Stimulated activated CD8-positive, alpha-beta memory T cell treated with anti-CD3 and anti-CD28 coated beads, Interleukin-7, amount 100 ng/mL, for 4 hours (primary cell): ENCODE data around the gene PSIP1.
"Not testable (repeated sequence)": the region's sequence is repeated elsewhere in the genome, so short reads cannot be mapped to it uniquely, and the experiment has no call there.

Source experiments
- DNase-seq, 2 donors: peaks; one replicate each; pipeline ENCODE4 v3.0.0-alpha.2; 2020; ENCODE audit warnings: low read depth in 2 of 2

PSIP1 gene

DNA sequence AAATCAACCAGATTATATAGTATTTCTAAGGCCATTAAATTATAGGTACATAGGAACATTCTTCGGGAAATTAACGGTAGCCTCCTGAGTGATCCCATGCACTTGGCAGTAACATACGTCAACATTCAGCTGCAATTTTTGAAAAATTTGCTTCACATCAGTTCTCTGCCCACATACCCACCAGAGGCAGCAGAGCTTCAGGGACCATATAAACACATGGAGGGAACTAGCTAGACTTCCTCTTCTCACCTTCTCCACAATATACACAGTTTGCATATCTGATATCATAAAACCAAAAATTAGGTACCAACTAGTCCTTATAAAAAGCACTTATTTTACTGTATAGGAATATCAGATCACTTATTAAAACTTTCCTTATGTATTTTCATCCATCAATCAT is 4.8 kb downstream of the PSIP1 start:
- DNase-seq = no peak

DNA sequence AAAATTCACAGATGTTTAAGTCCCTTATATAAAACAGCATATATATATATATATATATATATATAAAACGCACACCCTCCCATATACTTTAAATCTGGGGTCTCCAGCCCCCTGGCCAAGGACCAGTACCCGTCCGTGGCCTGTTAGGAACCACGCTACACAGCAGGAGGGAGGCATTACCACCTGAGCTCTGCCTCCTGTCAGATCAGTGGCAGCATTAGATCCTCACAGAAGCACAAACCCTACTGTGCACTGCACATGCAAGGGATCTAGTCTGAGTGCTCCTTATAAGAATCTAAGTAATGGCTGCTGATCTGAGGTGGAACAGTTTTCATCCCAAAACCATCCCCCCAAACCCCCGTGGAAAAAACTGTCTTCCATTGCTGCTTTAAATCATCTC is 9.0 kb downstream of the PSIP1 start:
- no peak for DNase-seq

DNA sequence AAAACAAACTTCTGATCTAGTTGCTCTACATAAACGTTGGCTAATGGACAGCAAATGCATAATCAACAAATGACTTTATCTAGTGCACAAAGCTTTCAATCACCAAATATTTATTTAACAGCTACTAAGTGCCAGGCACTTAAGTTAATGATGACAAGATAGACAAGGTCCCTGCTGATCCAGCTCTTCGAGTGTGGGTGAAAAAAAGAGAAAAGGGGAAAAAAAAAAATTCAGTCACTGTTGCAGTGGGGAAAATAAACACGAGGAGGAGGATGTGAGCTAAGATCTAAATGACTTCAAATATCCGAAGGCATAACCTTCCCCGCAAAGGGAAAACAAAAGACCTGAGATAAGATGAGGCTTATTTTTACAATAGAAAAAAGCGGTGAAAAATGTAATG is 9.6 kb downstream of the PSIP1 start:
- DNase-seq = no peak

DNA sequence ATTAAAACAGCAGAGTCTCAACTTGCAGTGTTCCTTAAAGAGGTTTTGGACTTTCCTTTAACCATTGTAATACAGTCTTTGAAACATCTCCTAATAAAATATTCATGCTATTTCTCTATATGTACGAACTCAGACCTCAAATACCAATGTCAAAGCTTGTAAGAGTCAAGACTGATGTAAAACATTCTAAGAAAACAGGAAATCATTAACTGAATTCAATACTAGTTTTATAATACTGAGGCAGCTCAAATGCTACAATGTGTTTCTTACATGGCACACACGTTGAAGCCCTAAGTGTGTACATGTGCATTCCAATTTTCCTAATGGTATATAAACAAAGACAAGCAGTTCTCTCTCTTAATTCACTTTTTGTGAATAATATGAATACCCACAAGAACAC is 11.6 kb downstream of the PSIP1 start:
- no peak for DNase-seq

DNA sequence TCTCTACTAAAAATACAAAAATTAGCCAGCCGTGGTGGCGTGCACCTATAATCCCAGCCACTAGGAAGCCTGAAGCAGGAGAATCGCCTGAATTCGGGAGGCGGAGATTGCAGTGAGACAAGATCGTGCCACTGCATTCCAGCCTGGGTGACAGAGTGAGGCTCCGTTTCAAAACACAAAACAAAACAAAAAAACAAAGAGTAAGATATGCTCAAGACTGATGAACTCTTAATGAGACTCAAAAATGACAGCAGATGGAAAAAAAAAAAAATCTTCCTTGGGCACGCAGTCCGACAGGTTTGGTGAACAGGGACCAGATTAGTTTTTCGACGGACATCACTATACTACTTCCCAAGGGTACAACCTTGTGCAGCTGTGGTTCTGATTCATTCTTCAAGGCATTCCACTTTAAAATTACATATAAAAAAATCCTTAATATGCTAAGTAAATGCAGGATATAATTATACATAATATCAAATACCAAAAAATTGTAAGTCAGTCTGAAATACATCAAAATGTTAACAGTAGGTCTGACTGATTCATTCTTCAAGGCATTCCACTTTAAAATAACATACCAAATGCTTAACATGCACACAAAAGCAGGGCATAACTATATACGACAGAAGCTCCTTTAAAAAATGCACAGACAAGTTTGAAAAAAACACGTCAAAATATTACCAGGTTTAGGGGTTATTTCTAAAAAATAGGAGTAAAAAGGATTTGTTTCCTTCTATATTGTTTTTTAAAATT is 12.3 kb downstream of the PSIP1 start:
- no peak for DNase-seq

DNA sequence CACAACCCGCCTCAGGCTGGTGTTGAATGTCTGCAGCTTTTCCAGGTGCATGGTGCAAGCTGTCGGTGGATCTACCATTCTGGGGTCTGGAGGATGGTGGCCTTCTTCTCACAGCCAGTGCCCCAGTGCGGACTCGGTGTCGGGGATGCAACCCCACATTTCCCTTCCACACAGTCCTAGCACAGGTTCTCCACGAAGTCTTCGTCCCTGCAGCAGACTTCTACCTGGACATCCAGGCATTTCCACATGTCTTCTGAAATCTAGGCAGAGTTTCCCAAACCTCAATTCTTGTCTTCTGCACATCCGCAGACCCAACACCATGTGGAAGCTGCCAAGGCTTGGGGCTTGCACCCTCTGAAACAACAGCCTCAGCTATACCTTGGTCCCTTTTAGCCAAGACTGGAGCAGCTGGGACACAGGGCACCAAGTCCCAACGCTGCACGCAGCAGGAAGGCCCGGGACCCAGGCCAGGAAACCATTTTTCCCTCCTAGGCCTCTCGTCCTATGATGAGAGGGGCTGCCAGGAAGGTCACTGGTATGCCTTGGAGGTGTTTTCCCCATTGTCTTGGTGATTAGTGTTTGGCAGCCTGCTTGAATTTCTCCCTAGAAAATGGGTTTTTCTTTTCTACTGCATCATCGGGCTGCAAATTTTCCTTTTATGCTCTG is 18.2 kb downstream of the PSIP1 start:
- no peak for DNase-seq

DNA sequence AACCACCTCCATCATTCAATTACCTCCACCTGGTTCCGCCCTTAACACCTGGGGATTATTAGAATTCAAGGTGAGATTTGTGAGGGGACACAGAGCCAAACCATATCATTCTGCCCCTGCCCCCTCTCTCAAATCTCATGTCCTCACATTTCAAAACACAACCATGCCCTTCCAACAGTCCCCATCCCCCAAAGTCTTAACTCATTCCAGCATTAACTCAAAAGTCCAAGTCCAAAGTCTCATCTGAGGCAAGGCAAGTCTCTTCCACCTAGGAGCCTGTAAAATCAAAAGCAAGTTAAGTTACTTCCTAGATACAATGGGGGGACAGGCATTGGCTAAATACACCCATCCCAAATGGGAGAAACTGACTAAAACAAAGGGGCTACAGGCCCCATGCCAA is 18.8 kb downstream of the PSIP1 start:
- DNase-seq = no peak

DNA sequence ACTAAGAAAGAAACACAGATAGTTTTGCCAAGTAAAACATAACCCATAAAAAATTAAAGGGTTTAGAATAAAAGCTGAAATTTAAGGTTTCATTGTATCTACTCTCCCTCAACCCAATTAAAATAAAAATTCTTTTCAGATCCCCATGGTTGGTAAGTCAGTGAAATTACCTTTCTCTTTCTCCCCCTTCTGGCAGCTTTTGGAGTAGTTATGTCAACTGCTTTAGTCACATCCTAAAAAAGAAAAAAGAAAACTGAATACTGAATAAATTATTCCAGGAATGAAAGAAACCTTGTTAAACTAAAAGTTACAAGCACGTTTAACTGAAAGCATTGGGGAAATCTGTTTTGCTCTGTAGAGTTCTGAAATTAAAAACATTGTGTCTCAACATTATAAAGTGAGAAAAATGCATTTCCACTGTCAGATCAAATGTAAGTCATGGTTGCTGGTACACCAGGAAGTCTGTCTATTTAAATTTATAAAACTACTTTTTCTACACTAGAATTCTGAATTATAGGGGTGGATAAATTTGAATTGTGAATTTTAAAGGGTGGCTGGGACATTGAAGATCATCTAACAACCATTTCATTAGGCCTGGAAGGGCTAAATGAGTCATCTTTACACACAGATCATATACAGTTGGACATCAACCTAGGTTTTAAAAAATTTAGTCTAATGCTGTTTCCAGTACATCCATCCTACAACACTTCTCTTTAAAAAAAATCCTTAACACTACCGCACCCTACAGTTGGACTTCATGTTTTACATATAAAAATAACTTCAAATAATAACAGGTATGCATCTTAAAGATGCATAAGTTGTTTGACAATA is 24.7 kb downstream of the PSIP1 start:
- DNase-seq = no peak

DNA sequence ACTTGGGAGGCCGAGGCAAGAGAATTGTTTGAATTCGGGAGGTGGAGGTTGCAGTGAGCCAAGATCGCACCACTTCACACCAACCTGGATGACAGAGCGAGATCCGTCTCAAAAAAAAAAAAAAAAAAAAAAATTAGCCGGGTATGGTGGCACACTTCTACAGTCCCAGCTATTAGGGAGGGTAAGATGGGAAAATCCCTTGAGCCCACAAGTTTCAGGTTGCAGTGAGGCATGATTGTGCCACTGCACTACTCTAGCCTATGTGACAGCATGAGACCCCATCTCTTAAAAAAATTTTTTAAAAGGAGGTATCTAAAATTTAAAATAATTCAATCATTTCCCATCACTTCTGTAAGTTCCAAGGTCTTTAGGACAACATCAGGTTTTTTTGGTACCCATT is 26.0 kb downstream of the PSIP1 start:
- DNase-seq = no peak

DNA sequence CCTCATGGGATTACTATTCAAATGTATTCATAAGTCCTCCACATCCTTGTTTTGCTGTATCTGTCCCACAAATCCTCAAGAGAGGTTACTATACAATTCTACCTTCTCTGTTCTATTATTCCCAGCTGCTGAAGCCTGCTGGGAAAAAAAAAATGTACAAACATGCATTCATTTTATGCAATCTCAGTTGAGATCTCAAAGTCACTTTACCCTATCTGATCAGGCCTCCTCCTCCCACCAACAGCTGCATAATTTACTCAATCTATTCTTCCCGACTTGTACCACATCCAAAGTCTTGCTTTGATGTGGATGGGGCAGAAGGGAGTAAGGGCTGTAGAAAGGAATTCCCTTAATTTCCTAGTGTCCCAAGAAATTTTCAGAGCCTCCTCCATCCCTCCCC is 28.6 kb downstream of the PSIP1 start:
- DNase-seq = no peak

DNA sequence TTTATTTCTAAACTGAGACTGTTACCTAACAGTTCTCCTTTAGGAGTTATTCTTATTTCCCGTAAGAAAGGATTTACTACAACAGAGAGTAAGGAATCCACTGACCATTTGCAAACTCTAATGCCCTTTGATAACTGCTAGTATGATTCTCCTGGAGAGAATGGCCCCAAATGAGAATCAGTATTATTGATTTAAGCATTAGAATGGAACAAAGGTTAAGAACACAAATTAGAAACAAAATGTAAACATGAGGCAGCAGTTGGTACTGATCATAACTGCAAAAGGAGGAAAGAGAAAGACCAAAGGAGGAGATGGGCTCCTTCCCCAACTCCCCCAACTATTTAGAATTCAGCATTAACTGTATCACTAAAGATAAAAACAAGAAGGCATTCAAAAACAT is 30.7 kb downstream of the PSIP1 start:
- DNase-seq = no peak

DNA sequence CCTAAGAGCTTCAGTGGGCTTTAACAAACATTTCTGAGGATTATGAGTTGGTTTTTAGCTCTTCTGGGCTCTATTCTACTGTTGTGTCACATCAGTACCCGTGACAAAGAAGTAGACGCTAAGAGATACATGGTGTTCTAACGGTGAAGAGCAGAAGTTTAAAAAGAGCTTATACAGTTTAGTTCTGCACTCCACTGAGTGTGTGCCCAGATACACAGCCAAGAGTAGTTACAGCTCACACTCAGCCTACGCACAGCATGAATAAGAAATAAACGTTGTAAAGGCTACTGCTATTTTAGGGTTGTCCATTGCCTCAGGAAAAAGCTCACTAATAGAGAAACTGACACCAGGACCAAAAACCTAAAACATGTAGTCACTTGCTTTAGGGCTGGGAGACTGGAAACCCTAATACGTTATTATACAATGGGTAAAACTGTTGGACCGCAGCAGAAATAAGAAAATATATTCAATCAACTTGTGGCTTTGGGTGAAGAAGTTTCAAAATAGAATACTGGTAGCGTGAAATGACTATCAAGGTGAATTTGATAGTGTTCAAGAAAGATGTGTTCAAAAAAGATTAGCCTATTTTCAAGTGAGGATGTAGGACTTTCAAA is 34.7 kb downstream of the PSIP1 start:
- DNase-seq = no peak

DNA sequence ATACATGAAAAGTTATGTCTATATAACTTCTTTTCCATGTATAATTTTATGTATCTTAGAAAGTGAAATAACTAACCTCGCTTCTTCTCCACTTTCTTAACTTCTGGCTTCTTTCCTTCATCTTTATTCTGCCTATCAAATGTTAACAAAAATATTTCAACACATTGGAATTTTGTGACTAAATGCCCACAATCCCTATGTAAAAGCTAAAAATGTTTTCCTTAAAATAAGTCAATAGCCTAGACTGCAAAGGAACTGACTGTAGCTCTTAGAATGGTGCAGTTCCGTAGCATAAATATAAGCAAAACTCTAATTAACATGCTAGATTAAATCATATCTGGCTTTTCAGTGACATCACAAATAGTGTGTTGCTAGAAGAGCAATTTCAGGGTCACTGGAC is 40.9 kb downstream of the PSIP1 start:
- DNase-seq = no peak

DNA sequence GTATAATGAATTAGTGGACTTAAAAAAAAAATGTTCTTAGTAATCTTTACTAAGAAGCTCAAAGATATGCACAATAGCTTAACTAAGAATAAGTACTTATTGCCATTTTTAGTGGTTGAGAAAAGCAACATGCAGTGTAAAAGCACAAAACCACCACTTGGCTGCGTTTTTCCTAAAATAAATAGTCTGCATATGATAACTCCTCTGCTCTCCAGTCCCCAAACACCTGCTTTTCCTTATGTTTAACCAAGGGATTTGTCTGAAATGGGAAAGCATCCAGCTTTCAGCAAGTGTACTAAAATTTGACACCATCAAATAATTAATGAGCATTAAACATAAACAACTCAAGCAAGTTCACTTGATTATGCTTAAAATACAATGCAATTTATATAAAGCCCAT is 41.4 kb downstream of the PSIP1 start:
- no peak for DNase-seq

DNA sequence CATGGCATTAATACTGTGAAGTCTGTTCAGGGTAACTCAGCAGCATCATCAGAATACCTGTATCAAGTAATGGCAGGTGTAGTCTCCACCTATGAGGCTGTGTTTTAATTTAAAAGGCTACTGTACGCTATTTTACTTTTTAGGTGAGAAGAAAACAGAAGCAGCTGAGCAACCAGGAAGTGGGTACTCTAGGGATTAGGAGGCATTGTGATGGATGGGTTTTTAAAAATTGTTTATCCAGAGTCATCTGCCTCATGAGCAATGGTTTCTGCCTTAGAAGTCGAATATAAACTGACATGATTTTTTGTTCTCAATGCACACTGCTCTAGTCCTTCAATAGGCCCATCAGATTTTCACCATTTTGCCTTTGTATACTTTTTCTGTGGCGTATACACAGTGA is 42.6 kb downstream of the PSIP1 start:
- DNase-seq = no peak

DNA sequence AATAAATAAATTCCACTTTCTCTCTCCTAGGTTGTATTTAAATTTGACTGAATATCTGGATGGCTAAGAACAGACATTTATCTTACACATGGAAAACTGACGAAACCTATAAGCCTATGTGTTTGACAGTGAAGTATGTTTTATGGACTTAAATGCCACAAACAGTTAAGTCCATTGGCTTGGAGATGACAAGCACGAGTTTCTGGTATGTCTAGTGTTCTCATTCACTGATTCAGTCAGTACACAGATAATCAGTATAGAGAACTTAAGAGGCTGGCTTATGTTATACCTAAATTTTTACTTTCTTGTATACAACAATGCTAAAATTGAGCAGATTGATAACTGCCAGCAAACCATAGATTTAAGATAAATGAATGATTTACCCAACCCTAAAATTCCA is 49.2 kb downstream of the PSIP1 start:
- DNase-seq = no peak

DNA sequence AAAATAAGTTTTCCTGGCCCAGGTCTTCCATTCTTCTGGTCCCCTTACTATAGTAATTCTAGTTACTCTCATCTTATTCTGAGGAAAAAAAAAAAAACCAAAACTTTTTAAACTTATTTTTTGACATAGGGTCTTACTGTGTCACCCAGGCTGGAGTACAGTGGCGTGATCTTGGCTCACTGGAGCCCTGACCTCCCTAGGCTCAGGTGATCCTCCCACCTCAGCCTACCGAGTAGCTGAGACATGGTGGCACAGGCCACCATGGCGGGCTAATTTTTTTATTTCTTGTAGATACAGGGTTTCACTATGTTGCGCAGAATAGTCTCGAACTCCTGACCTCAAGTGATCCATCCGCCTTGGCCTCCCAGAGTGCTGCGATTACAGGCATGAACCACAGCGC is 49.7 kb downstream of the PSIP1 start:
- no peak for DNase-seq

DNA sequence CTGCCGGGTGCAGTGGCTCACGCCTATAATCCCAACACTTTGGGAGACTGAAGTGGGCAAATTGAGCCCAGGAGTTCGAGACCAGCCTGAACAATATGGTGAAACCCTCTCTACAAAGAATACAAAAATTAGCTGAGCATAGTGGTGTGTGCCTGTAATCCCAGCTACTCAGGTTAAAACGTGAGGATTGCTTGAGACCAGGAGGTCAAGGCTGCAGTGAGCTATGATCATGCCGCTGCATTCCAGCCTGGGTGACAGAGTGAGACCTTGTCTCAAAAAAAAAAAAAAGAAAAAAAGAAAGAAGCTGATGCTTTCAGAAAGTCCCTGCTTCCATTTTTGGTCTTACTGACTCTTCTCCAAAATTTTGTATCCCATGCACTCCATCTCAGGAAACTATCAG is 56.8 kb downstream of the PSIP1 start:
- no peak for DNase-seq

DNA sequence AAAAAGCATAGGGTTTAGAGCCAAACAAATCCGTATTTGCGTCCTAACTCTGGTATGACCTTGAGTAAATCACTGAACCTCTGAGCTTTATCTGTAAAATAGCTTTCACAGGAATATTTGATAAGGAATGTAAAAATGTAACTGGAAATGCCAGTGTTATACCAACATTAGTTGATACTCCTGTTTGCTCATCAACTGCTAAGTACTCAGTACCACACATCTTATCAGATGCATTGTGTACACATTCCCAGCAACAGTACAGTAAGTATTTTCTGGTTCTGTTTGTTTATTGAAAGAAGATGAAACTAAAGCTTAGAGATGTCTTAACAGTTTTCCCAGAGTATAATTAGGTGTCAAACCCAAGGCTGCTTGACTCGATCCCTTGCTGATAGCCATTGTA is 66.6 kb downstream of the PSIP1 start:
- DNase-seq = no peak

DNA sequence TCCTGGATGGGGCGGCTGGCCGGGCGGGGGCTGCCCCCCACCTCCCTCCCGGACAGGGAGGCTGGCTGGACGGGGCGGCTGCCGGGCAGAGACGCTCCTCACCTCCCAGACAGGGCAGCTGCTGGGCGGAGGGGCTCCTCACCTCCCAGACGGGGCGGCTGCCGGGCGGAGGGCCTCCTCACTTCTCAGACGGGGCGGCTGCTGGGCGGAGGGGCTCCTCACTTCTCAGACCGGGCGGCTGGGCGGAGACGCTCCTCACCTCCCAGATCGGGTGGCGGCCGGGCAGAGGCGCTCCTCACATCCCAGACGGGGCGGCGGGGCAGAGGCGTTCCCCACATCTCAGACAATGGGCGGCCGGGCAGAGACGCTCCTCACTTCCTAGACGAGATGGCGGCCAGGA is 68.5 kb downstream of the PSIP1 start:
- not testable (repeated sequence) for DNase-seq

DNA sequence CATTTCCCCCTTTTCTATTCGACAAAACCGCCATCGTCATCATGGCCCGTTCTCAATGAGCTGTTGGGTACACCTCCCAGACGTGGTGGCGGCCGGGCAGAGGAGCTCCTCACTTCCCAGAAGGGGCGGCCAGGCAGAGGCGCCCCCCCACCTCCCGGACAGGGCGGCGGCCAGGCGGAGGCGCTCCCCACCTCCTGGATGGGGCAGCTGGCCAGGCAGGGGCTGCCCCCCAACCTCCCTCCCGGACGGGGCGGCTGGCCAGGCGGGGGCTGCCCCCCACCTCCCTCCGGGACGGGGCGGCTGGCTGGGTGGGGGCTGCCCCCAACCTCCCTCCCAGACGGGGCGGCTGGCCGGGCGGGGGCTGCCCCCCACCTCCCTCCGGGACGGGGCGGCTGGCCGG is 68.9 kb downstream of the PSIP1 start:
- not testable (repeated sequence) for DNase-seq

DNA sequence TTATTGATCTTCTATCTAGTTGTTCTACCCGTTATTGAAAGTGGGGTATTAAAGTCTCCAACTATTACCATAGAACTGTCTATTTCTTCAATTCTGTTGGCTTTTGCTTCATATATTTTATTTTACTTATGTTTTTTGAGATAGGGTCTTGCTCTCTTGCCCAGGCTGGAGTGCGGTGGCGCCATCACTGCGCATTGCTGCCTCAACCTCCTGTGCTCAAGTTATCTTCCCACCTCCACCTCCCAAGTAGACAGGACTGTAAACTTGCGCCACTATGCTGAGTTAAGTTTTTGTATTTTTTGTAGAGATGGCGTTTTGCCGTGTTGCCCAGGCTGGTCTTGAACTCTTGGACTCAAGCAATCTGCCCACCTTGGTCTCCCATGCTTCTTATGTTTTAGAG is 71.9 kb downstream of the PSIP1 start:
- no peak for DNase-seq

DNA sequence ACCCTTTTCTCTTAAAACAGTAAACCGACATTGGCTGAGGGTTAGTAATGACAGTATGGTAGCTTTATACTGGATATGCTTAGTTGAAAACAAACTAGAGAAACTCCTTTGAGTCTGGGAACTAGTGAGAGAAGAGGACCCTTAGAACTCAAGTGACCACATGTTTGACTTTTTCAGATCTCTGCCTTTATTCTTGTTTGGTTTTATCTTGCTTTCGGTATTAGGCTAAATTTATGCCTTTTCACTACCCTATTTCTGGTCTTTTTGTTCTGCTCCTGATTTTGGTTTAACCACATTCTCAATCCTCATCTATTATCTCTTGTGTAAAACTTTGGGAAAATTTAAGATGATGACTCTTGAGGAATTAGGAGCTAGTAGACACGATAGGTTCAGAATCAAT is 77.1 kb downstream of the PSIP1 start:
- no peak for DNase-seq
